DOHH2 (cell line): ENCODE measurements around the gene CHI3L2.
A peak's percentile ranks its signal among the peaks of the same experiment; 100 is the strongest.

Experiments used
- H3F3A ChIP-seq: fragments of 200-600 bp; sonication (generic), shearing (Covaris generic); 2 replicates; pipeline ENCODE4 v1.6.0; 2016; ENCODE audit warnings: antibody characterized with exemption, mild to moderate bottlenecking; ENCODE audit not compliant: control insufficient read depth, insufficient read depth
- H3K27ac ChIP-seq: fragments of 200-600 bp; sonication (generic); 2 replicates; pipeline ENCODE4 v1.5.1; 2014; ENCODE audit warnings: low read depth, mild to moderate bottlenecking, low read length, moderate library complexity
- H3K27me3 ChIP-seq: fragments of 200-600 bp; sonication (generic); 2 replicates; pipeline ENCODE4 v1.6.1; 2014; ENCODE audit warnings: mild to moderate bottlenecking, low read length, mixed read lengths; ENCODE audit not compliant: control insufficient read depth
- H3K36me3 ChIP-seq: fragments of 200-600 bp; sonication (generic); 2 replicates; pipeline ENCODE4 v1.6.1; 2014; ENCODE audit warnings: mild to moderate bottlenecking, low read length, moderate library complexity, mixed read lengths; ENCODE audit not compliant: control insufficient read depth
- H3K4me1 ChIP-seq: fragments of 200-600 bp; sonication (generic); 2 replicates; pipeline ENCODE4 v1.6.1; 2014; ENCODE audit warnings: mild to moderate bottlenecking, low read length, mixed read lengths; ENCODE audit not compliant: control insufficient read depth
- H3K4me2 ChIP-seq: fragments of 200-600 bp; sonication (generic); 2 replicates; pipeline ENCODE4 v1.6.0; 2014; ENCODE audit warnings: mild to moderate bottlenecking, low read length, moderate library complexity
- H3K4me3 ChIP-seq: fragments of 200-600 bp; sonication (generic); 2 replicates; pipeline ENCODE4 v1.5.1; 2014; ENCODE audit warnings: mild to moderate bottlenecking, low read length, mixed read lengths
- H3K79me2 ChIP-seq: fragments of 200-600 bp; sonication (generic); 2 replicates; pipeline ENCODE4 v1.6.1; 2014; ENCODE audit warnings: mild to moderate bottlenecking, low read length, mixed read lengths; ENCODE audit not compliant: control insufficient read depth
- H3K9me2 ChIP-seq: fragments of 200-600 bp; sonication (generic); replicated peaks from 2 replicates; pipeline ENCODE4 v1.6.1; 2014; ENCODE audit warnings: mild to moderate bottlenecking, low read length, mixed read lengths; ENCODE audit not compliant: control insufficient read depth
- H3K9me3 ChIP-seq: fragments of 200-600 bp; sonication (generic); 2 replicates; pipeline ENCODE4 v1.6.1; 2014; ENCODE audit warnings: antibody characterized with exemption, low read length, mixed read lengths; ENCODE audit not compliant: control insufficient read depth, insufficient read depth
- H4K20me1 ChIP-seq: fragments of 200-600 bp; sonication (generic); 2 replicates; pipeline ENCODE4 v1.6.0; 2014; ENCODE audit warnings: low read depth, mild to moderate bottlenecking, antibody characterized with exemption, low read length, moderate library complexity; ENCODE audit not compliant: control insufficient read depth, insufficient read depth
- CTCF ChIP-seq: fragments of 200-600 bp; sonication (generic); IDR thresholded peaks from one replicate; pipeline ENCODE4 v1.5.1; 2014; ENCODE audit warnings: antibody characterized with exemption, mild to moderate bottlenecking, low read depth, low read length; ENCODE audit not compliant: poor library complexity, severe bottlenecking
- EZH2phosphoT487 ChIP-seq: fragments of 200-600 bp; sonication (generic); IDR thresholded peaks from 2 replicates; pipeline ENCODE4 v1.6.1; 2017; ENCODE audit warnings: borderline replicate concordance, mild to moderate bottlenecking, antibody characterized with exemption, low read length, moderate library complexity, mixed read lengths

The CHI3L2 gene

GRCh38 chr1:111221276-111221632 lies 6.3 kb upstream of the CHI3L2 start:
- Histone ChIP-seq H3K36me3 (peaks cover 19% of the 10 kb centered on the region), H3K79me2 (no peaks in the 10 kb centered on the region), H3K27me3 (no peaks in the 10 kb centered on the region), H3K27ac (peak overlapping the region; percentile 98), H3K4me2 (peak overlapping the region; percentile 87), H3K9me3 (no peaks in the 10 kb centered on the region), H3K4me1 (peaks cover 87% of the 10 kb centered on the region), H4K20me1 (no peaks in the 10 kb centered on the region), H3K9me2 (no peaks in the 10 kb centered on the region), H3K4me3 (peak overlapping the region; percentile 66), H3F3A (peaks cover 56% of the 10 kb centered on the region)
- TF ChIP-seq CTCF, result no peak
- TF ChIP-seq EZH2phosphoT487, result no peak

GRCh38 chr1:111221633-111222291 lies 5.8 kb upstream of the CHI3L2 start:
- Histone ChIP-seq H4K20me1 (no peaks in the 10 kb centered on the region), H3K27ac (peak overlapping the region; percentile 98), H3K36me3 (peaks cover 14% of the 10 kb centered on the region), H3K79me2 (no peaks in the 10 kb centered on the region), H3K4me2 (peak overlapping the region; percentile 87), H3K4me3 (peak overlapping the region; percentile 66), H3K4me1 (peaks cover 84% of the 10 kb centered on the region), H3F3A (peaks cover 50% of the 10 kb centered on the region), H3K9me2 (no peaks in the 10 kb centered on the region), H3K27me3 (no peaks in the 10 kb centered on the region), H3K9me3 (no peaks in the 10 kb centered on the region)
- TF ChIP-seq CTCF (no peak), EZH2phosphoT487 (no peak)

GRCh38 chr1:111222308-111223125 lies 5.0 kb upstream of the CHI3L2 start:
- Histone ChIP-seq H3K36me3 (peaks cover 9% of the 10 kb centered on the region), H3K27me3 (no peaks in the 10 kb centered on the region), H3K27ac (peak overlapping the region; percentile 98), H3K9me3 (no peaks in the 10 kb centered on the region), H3F3A (peaks cover 43% of the 10 kb centered on the region), H3K4me1 (peaks cover 80% of the 10 kb centered on the region), H3K79me2 (no peaks in the 10 kb centered on the region), H3K9me2 (no peaks in the 10 kb centered on the region), H4K20me1 (no peaks in the 10 kb centered on the region), H3K4me2 (peak overlapping the region; percentile 87), H3K4me3 (peak overlapping the region; percentile 66)
- TF ChIP-seq EZH2phosphoT487, result no peak
- peak; percentile 96 for TF ChIP-seq CTCF
